ENCODE measurements around the gene SUN3. TPM values are rescaled to one million over a fixed set of nuclear protein-coding genes. Genes with fewer than 3 reads are reported as not detected.
A peak's percentile ranks its signal among the peaks of the same experiment; 100 is the strongest.

SUN3 gene, protein sequence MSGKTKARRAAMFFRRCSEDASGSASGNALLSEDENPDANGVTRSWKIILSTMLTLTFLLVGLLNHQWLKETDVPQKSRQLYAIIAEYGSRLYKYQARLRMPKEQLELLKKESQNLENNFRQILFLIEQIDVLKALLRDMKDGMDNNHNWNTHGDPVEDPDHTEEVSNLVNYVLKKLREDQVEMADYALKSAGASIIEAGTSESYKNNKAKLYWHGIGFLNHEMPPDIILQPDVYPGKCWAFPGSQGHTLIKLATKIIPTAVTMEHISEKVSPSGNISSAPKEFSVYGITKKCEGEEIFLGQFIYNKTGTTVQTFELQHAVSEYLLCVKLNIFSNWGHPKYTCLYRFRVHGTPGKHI
- total RNA-seq: not detected
- long read RNA-seq: 0 reads

DNA sequence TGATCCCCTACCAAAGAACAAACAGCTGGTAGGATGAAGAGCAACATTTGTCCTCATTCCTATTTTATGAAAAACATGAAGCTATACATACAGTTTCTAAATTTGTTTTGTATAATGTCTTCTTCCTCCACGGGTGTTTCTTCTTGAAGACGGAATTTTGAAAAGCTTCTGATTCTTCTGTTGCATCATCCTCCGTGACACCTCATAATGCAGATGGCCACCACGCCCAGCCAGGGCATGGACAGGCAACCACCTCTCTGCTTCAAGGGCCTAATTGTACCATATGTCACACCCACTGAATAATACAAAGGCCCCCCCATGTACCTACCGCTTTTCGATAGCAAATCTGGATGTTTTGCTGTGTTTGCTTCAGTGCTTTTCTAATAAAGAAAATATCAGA, at the start of gene SUN3:
Gene SUN3 (minus strand): TSS at position 170 of the 400 bp plus-strand sequence. CDS start 169 bp downstream, at position 1.
- DNase-seq (no peak), ATAC-seq (no peak)
- intact Hi-C loops (cut with DNase I, micrococcal nuclease): no loop called here

DNA sequence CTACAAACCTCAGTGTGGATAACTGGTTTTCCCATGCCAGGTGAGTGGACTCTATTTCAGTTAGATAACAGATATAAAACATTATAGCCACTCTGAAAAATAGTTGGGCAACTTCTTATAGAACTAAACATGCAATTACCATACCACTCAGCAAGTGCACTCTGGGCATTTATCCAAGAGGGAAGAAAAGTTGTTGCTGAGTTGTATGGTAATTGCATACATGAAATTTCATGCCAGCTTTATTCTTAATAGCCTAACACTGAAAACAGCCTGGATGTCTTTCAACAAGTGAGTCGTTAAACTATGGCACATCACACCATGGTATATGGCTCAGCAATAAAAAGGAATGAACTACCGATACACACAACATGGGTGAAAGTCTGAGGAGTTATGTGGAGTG, 49.6 kb upstream of the SUN3 start:
- ATAC-seq: peak; percentile 89
- intact Hi-C loops (cut with DNase I, micrococcal nuclease): no loop called here
- DNase-seq: no peak

DNA sequence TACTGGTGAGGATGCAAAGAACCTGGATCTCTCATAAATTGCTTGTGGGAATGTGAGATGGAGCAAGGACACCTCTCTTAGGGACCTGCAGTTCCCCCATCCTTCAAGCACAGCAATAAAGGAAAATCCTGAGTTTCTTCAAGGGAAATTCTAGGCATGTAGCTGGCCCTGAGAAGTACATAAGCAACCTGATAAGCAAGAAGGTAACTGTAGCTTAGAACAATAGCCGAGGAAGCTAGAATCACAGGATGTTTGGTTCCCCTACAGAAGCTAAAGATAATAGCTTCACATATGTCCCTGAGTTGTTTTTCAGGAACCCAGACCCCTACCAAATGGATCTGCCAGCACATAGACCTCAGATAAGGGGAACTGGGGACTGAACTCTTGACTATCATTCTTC, 48.5 kb upstream of the SUN3 start:
- DNase-seq: no peak
- intact Hi-C loops (cut with DNase I, micrococcal nuclease): no loop called here
- ATAC-seq: no peak

DNA sequence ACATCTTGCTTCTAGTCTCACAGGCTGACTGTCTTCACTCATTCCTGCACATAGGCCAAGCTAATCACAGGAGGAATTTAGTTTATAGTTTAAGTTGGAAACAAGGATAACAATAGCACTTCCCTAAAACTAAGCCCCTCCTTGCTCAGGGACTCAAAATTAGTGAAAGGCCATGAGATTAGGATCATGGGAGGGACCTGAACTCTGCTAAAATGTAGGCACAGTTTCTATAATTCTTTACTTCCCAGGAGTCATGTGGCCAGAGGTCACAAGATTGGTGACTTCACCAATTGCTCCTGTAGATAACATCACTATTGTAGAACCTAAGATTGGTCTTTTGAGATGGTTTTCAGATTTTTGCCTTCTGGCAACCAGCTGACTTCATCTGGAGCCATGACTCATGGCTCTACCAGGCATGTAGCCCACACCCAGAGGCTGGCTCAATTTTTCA, 45.3 kb upstream of the SUN3 start:
- intact Hi-C loops (cut with DNase I, micrococcal nuclease): no loop called here
- DNase-seq (no peak), ATAC-seq (no peak)

DNA sequence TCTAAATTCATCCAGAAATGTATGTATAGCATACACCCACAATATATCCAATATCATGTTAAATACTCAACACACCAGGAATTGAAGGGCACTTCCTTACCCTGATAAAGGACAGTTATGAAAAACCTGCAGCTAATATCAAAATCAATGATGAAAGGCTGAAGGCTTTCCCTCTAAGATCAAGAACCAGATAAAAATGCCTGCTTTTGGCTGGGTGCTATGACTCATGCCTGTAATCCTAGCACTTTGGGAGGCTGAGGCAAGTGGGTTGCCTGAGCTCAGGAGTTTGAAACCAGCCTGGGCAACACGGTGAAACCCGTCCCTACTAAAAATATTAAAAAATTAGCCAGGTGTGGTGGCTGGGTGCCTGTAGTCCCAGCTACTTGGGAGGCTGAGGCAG, 38.6 kb upstream of the SUN3 start:
- intact Hi-C loops (cut with DNase I, micrococcal nuclease): no loop called here
- no peak for DNase-seq
- no peak for ATAC-seq

DNA sequence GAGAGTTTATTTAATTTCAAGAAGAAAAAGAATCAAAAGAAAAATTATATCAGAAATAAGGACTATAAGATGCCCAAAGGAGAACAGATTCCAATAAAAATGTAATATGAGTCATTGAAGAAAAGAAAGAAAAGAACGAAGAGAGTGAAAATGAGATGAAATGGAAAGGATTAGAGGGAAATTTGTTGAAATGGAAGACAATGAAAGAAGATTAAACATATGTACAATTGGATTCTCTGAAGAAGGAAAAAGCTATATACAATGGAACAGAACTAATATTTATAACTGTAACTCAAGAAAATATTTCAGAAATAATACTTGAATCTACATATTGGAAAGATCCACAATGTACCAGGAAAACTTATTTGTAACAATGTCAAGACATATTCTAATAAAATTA, 35.1 kb upstream of the SUN3 start:
- intact Hi-C loops (cut with DNase I, micrococcal nuclease): no loop called here
- ATAC-seq (no peak), DNase-seq (no peak)

DNA sequence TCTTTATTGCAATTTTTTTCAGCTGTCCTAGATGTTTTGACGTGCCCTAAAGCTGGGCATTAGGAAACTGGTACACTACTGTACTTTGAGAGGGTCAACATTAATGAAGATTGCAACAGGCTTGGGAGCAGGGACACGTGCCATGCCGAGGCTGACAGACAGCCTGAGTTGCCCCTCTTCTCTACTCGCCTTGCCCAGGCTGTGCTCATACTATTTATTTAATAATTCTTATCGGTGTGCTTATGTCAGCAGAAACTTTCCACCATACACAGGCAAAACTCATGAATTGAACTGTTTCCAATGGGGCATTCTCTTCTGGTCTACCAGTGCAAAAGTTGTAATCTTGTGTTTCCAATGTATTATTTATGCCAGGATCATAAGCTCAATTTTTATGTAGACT, 30.8 kb upstream of the SUN3 start:
- DNase-seq: no peak
- intact Hi-C loops (cut with DNase I, micrococcal nuclease): no loop called here
- no peak for ATAC-seq

DNA sequence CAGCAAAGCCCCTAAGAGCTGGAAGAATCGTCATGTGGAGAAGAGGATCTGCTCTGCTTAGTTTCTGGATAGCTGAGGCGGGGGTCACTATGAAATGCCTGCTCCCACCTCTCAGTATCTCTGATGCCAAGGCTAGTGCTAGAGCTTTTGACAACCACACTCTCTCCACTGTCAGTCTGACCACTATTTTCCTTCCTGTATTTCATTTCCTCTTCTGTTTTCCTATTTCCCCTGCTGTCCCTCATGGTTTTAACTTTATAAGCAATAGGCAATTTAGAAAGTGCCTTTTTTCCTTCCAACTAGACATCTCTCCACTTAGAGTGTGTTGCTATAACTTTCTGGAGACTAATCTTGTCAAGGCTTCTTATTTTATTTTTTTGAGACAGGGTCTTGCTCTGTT, 30.1 kb upstream of the SUN3 start:
- intact Hi-C loops (cut with DNase I, micrococcal nuclease): no loop called here
- ATAC-seq: no peak
- no peak for DNase-seq

DNA sequence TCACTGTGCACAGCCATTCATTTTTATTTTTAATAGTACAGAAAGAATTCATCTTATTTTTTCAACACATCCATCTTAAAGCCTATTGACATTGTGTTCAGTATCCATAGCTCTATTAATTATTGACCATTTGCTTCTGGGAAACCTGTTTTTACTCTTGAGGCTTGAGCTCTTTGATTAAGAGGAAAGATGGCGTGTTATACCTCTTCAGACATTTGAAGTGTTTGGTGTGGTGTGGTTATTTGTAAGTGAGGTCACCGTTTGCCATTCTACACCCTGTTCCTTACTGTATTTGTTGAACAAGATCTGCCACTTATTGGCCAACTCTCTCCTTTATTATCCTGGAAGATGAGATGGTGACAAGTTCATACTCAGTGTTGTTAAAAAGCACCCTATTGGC, 24.8 kb upstream of the SUN3 start:
- DNase-seq (no peak), ATAC-seq (no peak)
- intact Hi-C loops (cut with DNase I, micrococcal nuclease): no loop called here

DNA sequence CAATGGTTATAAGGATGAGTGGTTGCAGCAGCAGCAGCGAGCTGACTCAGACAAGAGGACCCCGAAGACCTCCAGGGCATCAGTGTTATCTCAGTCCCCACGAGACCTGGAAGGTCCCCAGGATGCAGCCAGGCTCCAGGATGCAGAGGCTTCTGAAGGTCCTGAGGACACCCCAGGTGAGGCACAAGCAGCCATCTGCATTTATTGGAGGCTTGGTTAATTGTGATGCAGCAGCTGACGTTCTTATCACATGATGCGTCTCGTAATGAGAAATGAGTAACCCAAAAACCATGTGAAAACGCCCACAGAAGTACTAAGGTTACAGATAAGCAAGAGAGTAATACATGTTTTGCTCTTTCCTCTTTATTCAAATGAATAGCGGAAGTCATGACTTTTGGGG, 23.8 kb upstream of the SUN3 start:
- intact Hi-C loops (cut with DNase I, micrococcal nuclease): no loop called here
- DNase-seq (no peak), ATAC-seq (no peak)

DNA sequence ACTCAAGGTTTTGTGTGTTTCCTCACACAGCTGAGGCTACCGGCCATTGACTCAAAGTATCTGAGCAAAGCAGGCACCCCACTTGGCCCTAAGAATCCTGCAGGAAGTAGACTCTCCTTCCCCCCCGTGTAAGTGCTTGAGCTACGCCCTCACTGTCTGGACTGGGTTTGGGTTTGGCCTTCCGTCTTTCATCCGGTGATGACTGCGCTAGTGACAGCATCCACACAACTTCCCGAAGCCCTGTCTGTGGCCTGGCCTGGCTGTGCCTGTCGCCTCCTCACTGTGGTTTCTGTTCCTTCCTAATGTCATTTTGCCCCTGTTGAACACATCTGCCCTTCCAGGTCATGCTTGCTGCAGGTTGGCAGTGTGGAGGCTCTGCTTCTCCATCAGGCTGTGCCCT, 20.9 kb upstream of the SUN3 start:
- no peak for ATAC-seq
- intact Hi-C loops (cut with DNase I, micrococcal nuclease): no loop called here
- no peak for DNase-seq

DNA sequence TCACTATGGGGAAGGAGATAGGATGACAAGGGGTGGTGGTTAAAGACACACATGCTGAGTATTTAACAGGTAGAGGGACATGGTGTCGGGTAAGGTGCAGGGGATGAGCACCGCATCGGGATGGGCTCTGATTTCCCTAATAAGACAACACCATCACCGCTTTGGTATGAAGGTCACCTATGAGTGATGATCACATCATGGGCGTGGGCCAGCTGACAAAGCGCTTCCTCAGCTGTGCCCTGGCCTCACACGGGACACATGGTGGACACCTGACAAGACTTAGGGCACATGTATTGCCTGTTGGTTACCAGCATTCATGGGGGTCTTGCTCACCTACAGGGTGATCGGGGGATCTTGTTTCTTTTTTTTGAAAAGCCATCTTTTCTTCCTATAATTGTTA, 19.2 kb upstream of the SUN3 start:
- no peak for DNase-seq
- no peak for ATAC-seq
- intact Hi-C loops (cut with DNase I, micrococcal nuclease): no loop called here

DNA sequence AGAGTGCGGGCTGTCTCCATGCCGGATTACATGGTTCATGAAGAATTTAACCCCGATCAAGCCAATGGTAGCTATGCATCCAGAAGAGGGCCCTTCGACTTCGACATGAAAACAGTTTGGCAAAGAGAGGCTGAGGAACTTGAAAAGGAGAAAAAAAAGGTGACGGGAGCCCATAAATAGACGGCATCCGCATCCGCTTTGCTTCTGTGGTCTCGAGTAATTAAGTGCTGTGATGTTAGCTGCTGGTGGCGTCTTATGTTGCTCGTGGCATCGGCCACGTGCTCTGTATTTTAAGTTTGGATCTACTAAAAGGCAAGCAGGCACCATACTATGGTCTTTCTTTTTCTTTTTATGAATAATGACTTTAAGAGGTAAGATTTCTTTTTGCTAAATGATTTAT, 17.6 kb upstream of the SUN3 start:
- intact Hi-C loops (cut with DNase I, micrococcal nuclease): no loop called here
- ATAC-seq (no peak), DNase-seq (no peak)

DNA sequence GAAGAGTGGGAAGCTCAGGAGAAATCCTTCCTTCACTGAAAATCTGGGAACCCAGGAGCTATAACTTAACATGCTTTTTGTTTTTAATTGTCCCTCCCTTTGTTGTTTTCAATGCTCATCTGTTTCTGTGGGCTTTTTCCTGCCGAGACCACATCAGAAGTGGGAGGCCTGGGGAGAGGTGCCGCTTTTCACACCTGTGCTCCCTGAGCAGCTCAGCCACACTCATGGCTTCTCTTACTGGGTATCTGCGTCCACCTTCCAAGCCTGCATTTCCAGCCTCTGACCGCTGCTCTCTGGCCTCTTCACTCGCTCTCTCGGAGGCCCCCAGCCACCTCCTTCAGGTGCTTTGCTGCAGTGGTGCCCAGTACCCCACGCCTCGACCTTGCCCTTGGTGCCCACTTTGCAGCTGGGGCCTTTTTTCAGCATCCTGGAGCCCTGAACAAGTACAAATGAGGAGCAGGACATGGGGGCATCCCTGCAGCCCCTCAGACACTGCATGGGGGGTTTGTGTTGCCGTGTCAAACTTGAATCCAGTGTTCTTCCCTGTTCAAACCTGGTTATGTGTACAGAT, 16.4 kb upstream of the SUN3 start:
- intact Hi-C loops (cut with DNase I, micrococcal nuclease): no loop called here
- ATAC-seq: no peak
- no peak for DNase-seq

DNA sequence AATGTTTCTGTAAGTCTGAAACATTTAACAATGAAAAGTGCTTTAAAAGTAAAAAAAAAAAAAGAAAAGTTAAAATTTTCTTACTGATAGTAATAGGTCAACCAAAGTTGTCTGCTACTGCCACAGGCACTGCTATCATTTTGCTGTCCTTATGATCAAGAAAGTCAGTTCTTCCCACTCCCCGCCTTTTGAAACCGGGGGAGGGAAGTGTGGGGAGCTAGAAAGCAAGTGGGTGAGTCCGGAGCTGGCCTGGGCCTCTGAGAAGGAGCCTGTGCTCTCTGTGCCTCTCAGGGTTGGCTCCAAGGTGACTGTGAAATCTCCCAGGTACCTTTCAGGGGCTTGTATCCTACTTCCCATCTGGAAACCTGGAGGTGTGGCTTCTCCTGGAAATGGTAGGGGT, 13.7 kb upstream of the SUN3 start:
- intact Hi-C loops (cut with DNase I, micrococcal nuclease): no loop called here
- DNase-seq (no peak), ATAC-seq (no peak)

DNA sequence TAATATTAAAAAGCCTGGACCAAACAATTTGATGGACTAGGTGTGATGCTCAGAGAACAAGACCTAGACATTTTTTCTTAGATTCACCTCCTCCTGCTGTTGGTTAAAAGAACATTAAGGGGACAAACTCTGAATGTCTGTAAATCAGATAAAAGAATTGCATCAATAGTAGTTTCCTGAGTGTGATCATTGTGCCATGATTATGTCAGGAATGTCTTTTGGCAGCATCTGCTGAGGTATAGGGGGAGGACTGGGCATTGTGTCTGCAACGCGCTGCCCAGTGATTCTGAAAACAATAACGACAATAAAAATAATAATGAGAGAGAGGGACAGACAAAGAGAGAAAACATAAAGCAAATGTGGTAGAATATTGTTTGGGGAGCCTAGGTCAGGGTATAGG, 13.3 kb upstream of the SUN3 start:
- no peak for ATAC-seq
- intact Hi-C loops (cut with DNase I, micrococcal nuclease): no loop called here
- DNase-seq: no peak

DNA sequence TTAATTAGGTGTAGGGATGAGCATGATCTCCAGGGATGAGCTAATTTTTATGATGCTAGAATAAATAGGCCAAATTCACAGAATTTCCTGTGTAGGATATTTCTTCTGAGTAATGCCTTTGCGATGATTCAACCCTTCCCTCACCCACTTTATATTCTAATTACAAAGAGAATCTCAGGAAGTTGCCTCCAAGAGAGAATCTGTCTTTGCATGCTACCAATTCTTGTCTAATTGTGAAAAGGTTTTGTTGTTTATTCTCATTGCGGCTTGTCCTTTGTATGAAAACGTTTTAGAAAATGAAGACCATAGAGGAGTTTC, 12.7 kb upstream of the SUN3 start:
- intact Hi-C loops (cut with DNase I, micrococcal nuclease): no loop called here
- ATAC-seq: no peak
- DNase-seq: no peak

DNA sequence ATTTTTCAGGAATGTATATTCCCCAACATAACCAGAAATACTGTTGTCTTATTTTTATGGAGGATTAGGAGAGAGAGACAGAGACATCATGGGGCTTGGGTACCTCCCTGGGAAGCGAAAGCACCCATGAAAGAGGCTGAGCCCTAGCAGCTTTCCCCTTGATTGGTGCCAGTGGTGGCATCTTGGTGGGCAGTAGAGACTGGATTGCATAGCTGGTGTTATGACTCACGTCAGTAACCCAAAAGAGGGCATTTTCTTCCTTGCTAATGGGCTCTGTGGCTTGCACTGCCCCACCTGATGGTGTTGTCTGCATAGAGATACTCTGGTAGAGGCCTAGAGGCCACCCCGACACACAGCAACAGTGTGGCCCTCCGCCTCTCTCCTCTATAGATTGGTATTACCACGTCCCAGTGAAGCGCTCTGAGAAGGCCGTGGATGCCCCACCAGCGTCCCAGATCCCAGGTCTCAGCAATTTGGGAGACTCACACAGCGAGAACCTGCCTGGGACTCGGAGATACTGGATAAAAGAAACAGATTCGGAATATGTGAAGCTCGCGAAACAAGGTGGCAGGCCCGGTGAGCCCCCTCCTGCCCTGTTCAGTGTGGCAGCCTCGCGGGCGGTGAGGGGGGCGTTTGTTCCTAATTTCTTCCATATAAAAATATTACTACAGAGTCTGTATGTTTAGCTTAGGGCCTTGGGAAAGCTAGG, 12.2 kb upstream of the SUN3 start:
- intact Hi-C loops (cut with DNase I, micrococcal nuclease): no loop called here
- DNase-seq (no peak), ATAC-seq (no peak)

DNA sequence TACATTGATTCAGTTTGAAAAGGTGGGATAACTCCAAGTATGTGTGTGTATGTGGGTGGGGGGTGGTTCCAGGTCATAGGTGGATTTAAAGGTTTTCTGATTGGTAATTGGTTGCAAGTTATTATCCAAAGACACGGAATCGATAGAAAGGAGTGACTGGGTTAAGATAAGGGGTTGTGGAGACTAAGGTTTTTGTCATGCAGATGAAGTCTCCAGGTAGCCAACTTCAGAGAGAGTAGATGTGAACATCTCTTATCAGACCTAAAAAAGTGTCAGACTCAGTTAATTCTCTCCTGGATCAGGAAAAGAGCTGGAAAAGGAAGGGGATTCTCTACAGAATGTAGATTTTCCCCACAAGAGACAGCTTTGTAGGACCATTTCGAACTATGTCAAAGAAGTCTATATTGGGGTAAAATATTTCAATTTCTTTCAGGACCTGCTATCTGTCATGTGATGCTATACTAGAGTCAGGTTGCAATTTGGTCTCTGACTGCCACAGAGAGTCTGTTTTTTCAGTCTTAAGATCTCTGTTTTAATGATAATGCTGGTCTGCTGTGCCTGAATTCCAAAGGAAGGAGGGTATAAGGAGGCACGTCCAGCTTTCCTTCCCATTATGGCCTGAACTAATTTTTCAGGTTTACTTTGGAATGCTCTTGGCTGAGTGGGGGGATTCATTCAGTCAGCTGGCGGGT, 10.1 kb upstream of the SUN3 start:
- DNase-seq: no peak
- intact Hi-C loops (cut with DNase I, micrococcal nuclease): no loop called here
- ATAC-seq: no peak

DNA sequence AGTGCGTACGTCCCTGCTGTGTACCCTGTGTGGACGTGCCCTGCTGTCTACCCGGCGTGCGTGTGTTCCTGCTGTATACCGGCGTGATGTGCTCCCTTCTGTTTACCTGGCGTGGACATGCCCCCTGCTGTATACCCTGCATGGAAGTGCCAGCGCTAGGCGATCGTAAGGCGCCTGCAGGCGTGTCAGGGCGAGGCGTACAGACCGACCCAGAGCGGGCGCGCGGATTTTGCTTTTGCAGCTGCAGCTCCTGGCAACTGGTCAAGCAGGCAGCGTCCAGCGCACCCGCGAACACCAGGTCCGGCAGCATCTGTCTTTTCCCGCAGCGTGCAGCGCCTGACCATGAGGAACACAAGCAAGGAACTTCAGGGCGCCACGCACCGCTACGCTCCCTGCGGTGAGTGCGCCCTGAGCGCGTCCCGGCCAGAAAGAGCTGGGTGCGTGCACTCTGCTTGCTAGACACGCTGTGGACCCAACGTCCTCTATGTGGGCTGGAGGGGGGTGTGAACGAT, 7.1 kb upstream of the SUN3 start:
- DNase-seq (peak in 1 of 2 donors; percentile 36), ATAC-seq (peak; percentile 43)
- intact Hi-C loops (cut with DNase I, micrococcal nuclease): no loop called here

Measured in left colon (tissue), 2 donors.